ENCODE results near the gene GPR21.

- TF ChIP-seq CTCF (IDR thresholded peaks at IDR 0.05), result no peak
- TF ChIP-seq TCF12 (IDR thresholded peaks at IDR 0.05), result no peak
Observed at GRCh38 chr9:123011380-123011779, 22.1 kb upstream of the GPR21 start.
